GM18519 (cell line): ENCODE measurements around the gene TPD52L2.

ENCODE experiments used
- ATAC-seq: cut with Tn5 transposase; IDR thresholded peaks from one replicate; pipeline ENCODE4 v1.9.1; 2021; ENCODE audit warnings: mild to moderate bottlenecking, moderate library complexity; ENCODE audit not compliant: unreplicated experiment, low FRiP score

TPD52L2 gene

DNA sequence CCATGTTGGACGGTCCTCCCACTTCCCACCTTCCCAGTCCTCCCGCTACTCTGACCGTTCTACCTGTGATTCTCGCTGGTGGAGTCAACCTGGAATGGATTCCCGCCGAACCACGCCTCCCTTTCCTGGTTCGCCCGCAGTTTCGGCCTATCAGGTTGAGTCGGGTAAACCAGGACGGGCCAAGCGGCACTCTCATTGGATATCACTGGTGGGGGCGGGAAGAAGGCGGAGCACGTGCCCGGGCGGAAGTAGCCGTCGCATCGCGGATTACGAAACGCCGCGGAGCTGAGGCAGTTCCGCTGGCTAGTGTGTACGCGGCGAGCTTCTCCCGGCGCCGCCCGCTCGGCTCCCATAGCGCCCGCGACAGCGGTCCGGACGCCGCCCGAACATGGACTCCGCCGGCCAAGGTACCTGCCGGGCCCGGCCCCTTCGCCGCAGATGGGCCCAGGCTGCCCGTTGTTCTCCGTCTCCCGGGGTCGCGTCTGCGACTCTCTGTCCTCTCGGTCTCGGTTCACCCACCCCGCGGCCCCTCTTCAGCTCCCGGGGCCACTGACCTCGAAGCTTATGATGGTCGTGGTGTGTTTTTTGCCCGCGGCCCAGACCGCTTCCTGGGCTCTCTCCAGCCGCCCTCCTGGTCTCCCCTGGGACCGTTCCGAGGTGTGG, at the start of gene TPD52L2:
TSS of gene TPD52L2 (plus strand) at position 293 of the 663 bp plus-strand sequence. CDS start at position 389, 96 bp downstream.
- ATAC-seq: peak; percentile 45

DNA sequence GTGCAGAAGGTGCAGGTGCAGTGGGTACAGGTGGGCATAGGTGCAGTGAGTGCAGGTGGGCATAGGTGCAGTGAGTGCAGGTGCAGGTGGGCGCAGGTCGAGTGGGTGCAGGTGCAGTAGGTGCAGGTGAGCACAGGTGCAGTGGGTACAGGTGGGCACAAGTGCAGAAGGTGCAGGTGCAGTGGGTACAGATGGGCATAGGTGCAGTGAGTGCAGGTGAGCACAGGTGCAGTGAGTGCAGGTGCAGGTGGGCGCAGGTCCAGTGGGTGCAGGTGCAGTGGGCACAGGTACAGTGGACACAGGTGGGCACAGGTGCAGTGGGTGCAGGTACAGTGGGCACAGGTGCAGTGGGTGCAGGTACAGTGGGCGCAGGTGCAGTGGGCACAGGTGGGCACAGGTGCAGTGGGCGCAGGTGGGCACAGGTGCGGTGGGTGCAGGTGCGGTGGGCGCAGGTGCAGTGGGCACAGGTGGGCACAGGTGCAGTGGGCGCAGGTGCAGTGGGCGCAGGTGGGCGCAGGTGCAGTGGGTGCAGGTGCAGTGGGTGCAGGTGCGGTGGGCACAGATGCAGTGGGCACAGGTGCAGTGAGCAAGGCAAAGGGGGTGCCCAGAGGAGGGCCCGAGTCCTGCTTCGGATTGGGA, 49.3 kb upstream of the TPD52L2 start:
- ATAC-seq: no peak

DNA sequence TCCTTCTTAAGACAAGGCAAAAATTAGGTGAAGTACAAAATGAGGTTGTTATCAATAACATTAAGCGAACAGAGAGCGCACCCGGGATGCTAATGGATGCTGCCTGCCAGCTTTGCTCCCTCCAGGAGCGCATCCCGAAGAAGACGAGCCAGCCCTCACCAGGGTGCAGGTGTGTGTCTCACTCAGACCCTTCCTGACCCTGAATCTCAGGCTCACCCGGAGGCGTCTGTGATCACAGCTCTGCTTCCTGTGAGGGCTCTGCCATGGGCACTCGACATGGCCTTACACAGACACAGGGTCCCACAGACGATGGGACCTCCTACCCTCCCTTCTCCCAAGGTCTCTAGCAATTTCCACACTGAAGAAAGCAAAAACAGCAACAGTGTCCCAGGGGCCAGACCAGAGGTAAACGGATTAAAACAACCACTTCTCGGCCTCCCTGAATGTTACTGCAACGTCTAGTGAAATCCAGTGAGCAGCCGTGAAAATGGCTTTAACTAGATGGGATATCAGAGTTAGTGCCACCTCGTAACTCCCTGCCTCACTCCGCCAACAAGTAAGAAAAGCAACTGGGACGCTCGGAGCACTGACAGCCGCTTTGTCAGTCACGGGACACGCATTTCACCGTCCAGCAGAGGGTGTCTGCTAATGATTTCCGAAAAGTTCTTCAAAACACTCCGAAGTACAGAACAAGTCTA, 45.7 kb upstream of the TPD52L2 start:
- ATAC-seq: no peak

GRCh38 chr20:63821811-63822210, 43.3 kb upstream of the TPD52L2 start:
- ATAC-seq: no peak

GRCh38 chr20:63822276-63822696, 42.8 kb upstream of the TPD52L2 start:
- ATAC-seq: no peak

- no peak for ATAC-seq
Measured at GRCh38 chr20:63823691-63824311, 41.3 kb upstream of the TPD52L2 start.

DNA sequence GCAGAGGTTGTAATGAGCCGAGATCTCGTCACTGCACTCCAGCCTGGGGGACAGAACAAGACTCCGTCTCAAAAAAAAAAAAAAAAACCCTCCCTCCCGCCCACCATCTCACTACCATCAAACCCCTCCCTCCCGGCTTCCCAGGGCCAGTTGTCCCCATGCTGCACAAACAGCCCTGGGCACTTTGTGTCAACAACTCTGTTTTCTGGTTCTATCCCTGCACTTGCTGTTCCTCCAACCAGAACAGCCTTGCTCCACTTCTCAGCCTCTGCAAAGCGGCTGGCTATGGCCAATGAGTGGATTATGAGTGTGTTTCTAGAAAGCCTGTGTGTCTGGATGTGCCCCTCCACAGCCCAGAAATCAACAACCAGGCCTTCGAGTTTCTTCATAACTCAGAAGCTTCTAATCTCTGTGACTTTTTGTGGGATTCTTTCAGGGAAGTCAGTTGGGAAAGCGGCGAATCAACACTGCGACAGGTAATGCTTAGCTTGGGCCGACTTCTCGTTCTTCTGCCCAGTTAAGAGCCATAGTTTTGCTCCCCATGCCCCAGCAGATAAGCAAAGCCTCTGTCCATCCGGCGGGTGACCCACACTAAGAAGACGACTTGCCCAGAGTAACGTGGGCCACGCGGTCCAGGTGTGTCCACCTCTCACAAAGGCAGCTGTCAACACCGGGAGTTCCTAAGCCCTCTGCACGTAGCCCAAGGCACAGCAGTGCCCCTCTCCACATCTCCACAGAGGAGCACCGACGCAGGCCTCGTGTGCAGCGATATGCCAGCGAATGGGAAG, 39.5 kb upstream of the TPD52L2 start:
- no peak for ATAC-seq

DNA sequence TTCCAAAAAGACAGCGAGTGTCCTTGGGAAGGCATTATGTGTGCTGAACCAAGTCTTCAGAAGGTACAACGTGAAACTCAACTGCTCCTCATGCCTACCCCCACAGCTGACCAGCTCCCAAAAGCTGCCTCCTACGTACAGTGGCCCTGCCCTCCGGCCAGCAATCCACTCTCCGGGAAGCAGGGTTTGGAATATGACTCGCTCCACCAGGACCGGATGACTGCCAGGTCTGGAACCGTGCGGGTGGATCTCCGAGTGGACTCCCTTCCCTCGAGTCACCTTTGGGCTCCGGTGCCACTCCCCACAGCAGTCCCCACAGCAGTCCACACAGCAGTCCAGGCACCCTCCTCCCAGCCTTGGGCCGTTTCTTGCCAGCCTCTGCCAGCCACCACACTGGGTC, 38.3 kb upstream of the TPD52L2 start:
- ATAC-seq: no peak

DNA sequence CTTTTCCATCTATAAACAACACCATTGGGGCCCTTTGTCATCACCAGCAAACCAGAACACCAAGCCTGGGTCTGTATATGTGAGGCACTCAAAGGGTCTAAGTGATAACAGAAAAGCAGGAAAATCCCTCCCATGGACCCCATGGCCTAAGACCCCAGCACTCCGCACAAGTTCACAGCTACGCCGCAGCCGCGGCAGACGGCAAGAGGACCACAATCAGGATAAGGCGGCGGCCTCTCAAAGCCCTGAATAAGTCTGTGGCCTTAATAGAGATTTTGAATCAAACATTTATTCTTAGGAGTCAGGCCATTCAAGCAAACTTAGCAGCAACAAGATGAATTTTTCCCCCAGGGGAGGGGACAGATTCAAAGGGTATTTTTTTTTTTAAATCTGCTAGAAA, 36.9 kb upstream of the TPD52L2 start:
- no peak for ATAC-seq

- no peak for ATAC-seq
Measured at GRCh38 chr20:63828545-63828944, 36.5 kb upstream of the TPD52L2 start.

GRCh38 chr20:63828951-63829350, 36.1 kb upstream of the TPD52L2 start:
- no peak for ATAC-seq

DNA sequence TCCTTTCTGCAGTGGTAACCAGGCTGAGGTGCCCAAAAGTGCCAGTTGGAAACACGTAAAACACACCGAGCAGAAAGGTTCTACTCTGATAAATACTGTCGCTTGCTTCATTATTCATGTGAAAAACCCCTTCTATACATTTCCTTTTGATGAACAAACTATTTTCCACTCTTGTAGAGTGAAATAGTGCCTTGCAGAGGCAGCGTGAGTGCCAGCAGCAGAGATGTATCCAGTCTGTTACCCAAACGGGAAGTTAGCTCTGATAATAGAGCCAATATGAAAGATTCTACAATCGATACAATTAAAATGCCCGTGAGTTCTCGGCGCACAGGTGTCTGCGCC, 35.5 kb upstream of the TPD52L2 start:
- no peak for ATAC-seq

DNA sequence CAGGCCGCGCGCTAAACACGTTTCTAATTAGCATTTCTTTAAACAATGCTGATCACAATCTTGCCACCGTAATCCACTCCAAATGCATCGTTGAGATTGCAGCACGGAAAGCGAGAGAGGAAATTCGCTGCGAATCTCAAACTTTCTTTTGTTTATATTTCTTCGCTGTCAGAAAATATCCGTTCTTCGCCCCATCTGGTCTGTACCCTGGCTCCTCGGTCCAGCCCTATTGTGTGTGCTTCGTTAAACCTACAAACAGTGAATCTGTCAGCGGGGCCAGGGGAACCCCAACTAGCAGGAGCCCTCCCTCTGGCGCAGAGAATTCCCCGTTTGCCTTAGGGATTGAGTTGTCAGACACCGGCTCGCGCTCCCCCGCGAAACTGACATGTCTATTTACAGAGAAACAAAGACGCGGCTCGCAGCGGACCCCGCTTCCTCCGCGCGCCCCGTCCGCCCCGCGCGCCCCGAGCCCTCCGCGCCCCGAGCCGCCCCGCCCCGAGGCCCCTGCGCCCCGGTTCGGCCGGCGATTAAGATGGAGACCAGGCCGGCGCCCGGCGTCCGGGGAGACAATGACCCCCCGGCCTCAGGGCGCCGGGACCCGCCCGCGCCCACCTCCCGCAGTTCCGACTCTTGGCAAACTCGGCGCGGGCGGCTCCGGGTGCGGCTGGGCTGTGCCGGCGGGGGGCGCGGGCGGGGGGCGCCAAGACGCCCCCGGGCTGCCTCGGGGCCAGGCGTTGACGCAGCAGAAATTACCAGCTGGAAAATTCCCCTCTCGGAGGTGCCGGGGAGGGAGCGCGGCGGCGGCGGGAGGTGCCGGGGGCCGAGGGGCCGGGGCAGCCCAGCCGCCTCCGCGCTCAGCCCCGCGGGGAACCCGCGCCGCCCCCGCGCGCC, 34.9 kb upstream of the TPD52L2 start:
- no peak for ATAC-seq

DNA sequence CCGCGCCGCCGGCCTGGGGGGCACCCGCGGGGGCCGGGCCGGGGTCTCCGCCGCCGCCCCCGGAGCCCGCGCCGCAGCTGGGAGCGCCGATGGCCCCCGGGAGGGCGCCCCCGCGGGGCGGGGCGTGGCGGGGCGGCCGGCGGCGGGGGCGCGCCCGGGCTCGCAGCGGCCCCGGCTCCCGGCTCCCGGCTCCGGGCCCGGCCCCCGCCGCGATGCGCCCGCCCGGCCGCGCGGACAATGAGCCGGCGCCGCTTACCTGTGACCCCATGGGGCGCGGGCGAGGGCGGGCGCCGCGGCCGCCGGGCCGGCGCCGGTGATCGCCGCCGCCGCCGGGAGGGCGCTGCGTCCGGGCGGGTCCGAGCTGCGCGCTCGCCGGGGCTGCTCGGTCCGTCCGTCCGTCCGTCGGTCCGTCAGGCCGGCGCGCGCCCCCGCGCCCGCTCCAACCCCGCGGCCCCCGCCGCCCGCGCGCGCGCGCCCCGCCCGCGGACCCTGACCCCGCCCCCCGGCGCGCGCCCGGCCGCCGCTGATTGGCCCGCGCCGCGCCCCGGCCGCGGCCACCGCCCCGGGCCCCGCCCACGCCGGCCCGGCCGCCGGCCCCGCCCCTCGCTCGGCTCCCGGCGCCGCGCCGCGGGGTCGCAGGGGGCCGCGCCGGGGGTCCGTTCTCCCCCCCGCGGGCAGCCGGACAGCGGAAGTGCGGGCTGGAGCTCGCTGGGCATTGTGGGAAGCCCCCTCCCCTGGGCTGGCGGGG, 34.1 kb upstream of the TPD52L2 start, which contains the start of gene ZBTB46:
TSS of gene ZBTB46 (minus strand) at position 424 of the 748 bp plus-strand sequence. CDS start 40,507 bp downstream, outside the sequence.
- ATAC-seq: no peak

DNA sequence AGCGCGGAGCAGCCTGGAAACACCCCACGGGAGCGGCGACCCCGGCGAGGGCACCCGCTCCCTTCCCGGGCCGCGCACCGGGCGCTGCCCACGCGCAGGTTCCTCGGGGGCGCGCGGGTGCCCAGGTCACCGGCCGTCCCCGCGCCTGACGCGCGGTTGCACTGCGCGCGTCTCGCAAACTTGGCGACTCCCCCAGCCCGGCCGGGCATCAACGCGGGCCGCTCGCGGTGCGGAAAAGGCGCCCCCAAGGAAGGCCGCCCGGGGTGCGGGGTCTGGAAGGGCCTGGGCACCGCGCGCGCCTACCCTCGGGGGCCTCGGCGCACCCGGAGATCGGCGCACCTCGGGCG, 33.5 kb upstream of the TPD52L2 start:
- no peak for ATAC-seq

GRCh38 chr20:63831993-63832686, 32.9 kb upstream of the TPD52L2 start:
- no peak for ATAC-seq

GRCh38 chr20:63833776-63834490, 31.1 kb upstream of the TPD52L2 start:
- no peak for ATAC-seq

GRCh38 chr20:63834491-63834880, 30.6 kb upstream of the TPD52L2 start:
- no peak for ATAC-seq
